Kidney glomerular epithelial cell (primary cell): ENCODE data around the gene SNRNP70.
A peak's percentile ranks its signal among the peaks of the same experiment; 100 is the strongest.

ENCODE experiments used
- DNase-seq: peaks from one replicate; lab custom pipeline; 2025; lab: John Stamatoyannopoulos, UW

The SNRNP70 gene

DNA sequence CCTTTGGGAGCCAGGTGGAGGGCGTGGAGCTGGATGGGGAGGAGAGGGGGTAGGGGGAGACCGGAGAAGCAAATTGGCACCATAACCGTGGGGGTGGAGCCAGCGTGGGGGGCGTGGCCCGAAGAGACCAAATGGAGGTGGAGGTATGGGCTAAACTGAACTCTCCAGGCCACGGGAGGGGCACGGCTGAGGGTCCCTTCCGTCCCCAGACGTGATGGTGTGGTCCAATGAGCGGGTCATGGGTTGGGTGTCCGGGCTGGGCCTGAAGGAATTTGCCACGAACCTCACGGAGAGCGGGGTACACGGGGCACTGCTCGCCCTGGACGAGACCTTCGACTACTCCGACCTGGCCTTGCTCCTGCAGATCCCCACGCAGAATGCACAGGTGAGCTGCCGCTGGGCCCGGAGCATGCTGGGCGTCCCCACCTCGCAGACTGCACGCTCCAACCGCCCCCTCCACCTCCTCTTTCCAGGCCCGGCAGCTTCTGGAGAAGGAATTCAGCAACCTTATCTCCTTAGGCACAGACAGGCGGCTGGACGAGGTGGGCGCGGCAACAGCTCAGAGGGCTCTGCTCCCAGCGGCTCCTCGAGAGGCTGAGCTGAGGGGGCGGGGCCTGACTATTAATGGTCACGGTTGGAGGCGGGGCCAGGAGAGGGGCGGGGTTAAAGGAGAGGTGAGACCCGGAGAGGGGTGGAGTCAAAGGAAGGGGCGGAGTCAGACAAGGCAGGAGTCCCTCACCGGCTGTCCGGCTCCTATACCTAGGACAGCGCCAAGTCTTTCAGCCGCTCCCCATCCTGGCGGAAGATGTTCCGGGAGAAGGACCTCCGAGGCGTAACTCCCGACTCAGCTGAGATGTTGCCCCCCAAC is 63.8 kb downstream of the SNRNP70 start:
- DNase-seq = peak; percentile 97

DNA sequence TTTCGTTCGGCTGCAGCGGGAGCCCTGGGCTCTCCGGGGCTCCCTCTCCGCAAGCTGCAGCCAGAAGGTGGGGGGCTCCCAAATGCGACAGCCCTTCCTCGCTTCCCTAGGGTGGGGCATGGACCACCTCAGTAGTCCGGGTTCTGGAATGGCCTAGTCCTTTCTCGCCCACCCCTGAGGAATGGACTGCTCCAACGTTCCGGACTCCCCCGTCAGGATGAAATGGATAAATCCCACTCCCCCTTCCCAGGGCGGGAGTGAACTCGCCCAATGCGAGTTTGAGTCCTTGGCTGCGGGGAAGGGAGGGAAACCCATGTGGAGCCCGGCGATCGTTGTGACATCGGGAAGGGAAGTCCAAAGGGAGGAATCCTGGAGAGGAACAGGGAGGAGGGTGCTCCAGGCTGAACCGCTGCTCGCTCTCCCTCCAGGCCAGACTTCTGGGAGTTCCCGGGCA is 64.4 kb downstream of the SNRNP70 start:
- DNase-seq = peak; percentile 53

DNA sequence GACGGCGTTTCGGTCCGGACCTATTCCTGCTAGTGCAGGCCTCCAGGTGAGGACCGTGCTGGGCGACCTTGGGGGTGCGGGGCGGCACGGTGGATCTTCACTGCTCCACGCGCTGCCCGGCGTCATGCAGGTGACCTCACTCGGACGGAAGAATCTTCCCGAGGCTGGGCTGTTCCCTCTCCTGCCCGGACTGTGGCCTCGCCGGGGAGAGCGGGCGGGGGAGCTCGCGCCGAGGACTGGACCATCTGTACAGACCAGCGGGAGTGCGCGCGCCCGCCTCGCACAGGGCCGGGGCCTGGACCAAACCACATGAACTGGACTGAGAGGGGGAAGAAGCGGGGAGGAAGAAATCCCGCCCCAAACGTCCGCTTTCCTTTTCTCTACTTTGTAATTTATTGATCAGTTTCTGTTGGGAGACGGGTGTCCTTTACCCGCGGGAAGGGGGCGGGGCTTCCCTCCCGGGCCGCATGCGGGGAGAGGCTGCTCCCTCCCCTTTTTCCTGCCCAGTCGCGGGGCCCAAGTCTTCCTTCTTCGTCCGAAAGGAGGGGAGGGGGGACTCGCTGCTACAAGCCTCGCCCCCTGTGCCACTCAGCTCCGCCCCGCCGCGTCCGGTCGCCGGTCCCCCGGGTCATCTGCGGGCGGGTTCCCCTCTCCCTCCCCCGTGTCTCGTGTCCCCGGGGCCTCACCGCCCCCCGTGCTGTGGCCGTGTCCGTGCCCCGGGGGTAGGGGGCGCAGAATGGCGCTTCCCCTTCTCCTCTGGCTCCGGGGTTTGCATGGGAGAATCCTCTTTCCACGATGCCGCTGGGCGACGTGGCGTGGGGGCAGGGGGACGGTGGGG is 65.1 kb downstream of the SNRNP70 start:
- DNase-seq = peak; percentile 49

DNA sequence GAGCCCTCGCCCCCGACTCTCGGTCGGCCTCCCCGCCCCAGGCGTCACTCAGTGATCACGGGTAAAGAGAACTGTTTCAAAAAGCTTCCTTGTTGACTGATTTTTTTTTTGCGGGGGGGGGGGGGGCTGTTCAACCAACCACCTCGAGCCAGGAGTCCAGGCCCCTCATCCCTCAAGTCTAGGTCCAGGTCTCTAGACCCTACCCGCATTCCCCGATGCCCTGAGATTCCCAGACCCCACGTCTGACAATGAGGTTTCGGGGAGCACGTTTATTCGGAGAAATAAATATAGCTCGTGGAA is 65.6 kb downstream of the SNRNP70 start:
- no peak for DNase-seq

DNA sequence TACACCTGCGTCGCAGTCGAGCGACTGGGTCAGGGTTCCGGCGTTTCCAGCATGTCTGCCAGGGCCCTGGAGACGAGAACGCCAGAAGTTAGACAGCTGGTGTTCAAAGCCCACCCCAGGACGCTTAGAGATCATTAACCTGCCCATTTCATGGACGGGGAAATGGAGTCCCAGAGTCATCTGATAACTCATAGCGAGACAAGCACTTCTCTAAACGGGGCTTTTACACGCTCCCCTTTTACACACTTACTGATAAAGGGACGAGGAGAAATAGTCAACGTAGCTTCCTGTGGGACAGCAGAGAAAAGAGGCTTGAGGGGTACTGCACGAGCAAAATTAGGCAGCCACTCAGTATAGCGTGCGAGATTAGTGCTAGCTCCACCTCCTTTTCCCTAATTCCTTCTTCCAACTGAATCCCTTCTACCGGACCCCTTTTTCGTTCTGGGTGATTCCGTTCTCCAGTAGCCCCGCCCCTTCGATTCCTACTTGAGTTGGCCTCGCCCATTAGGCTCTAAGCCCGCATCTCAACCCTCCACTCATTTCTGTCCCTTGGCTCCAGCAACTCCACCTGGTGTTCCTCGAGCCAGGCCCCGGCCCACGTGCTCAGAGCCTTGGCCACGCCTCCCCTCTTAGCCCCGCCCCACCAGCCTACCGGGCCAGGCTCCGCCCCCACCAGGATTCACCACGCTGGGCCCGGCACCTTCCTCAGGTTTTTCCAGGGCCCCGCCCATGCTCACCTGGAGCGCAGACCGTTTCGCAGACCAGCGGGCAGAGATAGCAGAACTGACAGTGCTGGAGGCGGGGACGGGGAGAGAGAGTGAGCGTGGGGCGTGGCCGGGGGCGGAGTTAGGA is 66.2 kb downstream of the SNRNP70 start:
- DNase-seq = no peak

DNA sequence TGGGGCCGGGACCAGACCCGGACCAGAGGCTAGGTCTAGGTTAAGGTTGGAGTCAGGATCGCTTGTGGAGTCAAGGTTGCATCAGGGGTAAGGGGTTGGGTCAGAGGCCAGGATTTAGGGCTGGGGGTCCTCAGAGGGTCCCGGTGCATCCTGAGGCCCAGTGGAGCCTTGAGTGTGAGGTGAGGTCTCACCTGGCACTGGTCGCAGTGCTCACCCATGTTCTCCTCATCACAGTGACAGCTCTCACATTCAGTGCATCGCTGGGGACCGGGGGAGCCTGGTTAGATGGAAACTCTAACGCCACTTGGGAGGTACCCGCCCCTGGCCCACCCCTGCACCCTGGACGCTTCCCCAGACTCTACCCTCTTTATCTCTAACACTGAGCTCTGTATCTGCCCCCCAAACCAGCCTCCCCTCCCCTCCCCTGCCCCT is 66.9 kb downstream of the SNRNP70 start:
- no peak for DNase-seq

DNA sequence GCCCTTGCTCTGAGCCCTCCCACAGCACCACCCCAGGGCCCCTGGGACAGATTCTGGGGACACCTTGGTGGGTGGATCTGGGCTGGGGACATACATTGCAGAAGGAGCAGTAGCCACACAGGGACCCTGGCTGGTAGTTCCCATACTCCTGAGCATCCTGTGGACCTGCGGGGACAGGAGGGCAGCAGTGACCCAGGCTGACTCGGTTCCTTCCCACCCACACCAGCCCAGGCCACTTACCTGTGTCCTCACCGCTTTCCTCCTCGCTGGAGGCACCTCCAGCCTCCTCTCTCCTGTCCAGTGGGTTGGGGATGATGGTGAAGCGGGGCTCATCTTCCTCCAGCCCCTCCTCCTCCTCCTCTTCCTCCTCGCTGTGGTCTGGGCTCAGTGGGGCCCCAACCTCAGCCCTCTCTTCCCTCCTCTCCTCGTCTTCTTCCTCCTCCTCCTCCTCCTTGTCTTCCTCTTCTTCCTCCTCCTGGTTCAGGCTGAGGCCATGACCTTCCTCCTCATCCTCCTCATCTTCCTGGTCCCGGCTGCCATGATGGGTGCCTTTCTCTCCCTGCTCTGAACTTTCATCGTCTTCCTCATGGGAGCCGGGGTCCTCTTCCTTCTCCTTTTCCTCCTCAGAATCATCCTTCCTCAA is 68.0 kb downstream of the SNRNP70 start:
- DNase-seq = no peak

DNA sequence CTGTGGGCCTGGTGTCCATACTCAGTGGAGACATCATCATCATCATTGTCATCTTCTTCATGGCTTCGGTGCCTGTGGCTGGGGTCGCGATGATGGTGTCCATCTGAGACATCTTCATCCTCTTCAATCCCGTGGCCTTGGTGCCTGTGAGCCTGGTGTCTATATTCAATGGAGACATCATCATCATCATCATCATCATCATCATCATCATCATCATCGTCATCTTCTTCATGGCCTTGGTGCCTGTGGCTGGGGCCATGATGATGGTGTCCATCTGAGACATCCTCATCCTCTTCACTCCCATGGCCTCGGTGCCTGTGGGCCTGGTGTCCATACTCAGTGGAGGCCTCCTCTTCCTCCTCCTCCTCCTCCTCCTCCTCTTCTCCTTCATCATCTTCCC is 69.0 kb downstream of the SNRNP70 start:
- DNase-seq = no peak

DNA sequence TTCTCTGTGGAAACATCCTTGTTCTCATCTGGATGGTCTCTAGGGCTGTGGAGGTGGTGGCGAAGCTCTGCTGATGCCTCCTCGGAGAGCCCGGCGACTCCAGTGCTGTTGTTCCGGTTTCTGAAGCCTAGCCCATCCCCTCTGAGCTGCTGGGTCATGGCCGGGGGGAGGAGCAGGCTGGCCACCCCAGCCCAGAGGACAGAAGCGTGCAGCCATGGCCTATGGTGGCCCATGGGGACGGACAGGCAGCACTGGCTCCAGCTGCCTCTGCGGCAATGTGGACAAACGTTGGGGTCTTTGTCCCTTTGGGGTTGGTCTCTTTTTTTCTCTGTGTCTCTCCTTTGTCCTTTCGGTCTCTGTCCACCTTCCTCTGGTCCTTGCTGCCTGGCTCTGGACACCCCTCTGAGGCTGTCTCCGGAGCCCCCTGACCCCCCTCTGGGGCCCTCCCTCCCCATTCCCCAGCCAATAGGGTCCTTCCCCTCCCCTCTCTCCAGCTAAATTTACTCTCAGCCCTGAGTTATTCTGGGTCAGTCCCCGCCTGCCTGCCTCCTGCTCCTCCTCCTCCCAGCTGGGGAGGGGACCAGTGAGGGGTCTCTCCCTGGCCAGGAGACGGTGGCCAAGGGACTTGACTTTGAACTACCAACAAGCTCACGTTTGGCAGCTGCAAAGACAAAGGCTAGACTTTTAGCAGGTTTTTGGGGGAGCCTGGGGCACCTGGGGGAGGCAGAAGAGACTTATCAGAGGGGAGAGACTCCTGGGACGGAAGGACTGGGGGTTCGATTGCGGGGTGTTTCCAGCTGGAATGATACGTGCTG is 70.0 kb downstream of the SNRNP70 start, which contains the start of gene HRC:
Gene HRC (minus strand): TSS at position 392 of the 815 bp plus-strand sequence. CDS start 159 bp downstream, at position 233.
- DNase-seq = no peak

DNA sequence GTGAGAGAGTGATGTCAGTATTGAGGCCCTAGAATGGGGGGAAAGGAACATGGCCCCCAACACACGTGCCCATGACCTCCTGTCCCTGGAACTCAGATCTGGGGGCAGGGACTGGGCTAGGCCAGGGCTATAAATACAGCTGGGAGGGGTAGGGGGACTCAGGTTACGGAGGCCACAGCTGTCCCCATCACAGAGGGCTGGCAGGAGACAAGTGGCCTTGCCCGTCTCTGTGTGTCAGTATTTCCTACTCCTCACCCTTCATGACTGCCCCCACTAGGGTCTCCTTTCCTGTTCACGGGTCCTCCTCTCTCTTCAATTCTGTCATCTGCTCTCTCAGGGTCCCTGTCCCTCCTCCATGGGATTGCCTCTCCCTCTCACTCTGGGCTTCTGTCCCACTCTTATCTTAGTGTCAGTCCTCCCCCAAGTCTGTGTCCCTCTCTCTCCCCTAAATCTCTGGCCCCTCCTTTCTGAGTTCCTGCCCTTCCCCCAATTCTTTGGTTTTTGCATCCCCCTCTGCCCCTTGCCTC is 70.6 kb downstream of the SNRNP70 start:
- DNase-seq = no peak

DNA sequence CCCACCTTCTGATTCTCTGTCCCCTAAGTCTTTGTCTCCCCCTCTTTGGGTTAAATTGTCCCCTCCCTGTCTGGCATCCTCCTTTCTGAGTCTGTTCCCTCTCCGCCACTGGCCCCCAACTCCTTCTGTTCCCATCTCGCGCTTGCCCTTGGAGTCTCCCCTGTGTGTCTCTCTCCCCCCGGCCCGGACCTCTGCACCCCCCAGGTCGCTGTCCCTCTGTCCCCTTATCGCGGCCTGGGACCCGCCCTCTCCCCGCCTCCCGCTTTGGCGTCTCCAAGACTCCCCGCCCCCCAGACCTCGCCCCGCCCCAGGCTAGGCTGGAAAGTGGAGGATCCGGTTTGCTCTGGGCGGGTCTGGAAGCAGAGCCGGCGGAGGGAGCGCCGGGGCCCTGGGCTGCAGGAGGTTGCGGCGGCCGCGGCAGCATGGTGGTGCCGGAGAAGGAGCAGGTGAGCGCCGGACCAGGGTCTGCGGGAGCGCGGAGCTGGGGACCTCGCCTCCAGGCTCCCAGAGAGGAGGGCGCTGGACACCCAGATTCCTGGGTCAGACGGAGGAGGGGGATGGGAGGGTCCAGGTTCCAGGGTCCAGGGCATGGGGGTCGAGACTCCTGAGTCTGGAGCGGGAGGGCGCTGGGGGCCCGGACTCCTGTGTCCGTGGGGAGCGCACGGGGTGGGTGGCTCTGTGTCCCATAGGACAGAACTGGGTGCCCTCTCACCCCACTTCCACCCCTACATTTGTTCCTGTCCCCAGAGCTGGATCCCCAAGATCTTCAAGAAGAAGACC is 72.4 kb downstream of the SNRNP70 start, which contains the start of gene TRPM4:
Gene TRPM4 (plus strand): TSS at position 348 of the 780 bp plus-strand sequence. CDS start 75 bp downstream, at position 423.
- DNase-seq = peak; percentile 40
